Activated naive CD4-positive, alpha-beta T cell treated with anti-CD3 and anti-CD28 coated beads for 36 hours (primary cell): ENCODE results near the gene DIPK1B. TPM values are rescaled to one million over a fixed set of nuclear protein-coding genes. Genes with fewer than 3 reads are reported as not detected.

Source experiments
- CTCF ChIA-PET: fragments of 350-600 bp; sonication (Branson Sonifier 250); formaldehyde crosslinking; loops from one replicate; lab custom pipeline; 2021; ENCODE audit warnings: antibody characterized with exemption; lab: Charles Lee
- DNase-seq: peaks from one replicate; pipeline ENCODE4 v3.0.0-alpha.2; 2020
- H3K27ac Mint-ChIP-seq: one replicate; pipeline ENCODE4 v1.8.0; 2021; ENCODE audit warnings: mild to moderate bottlenecking, mixed read lengths
- H3K27me3 Mint-ChIP-seq: one replicate; pipeline ENCODE4 v1.8.0; 2021; ENCODE audit warnings: low read depth, mixed read lengths
- H3K36me3 Mint-ChIP-seq: one replicate; pipeline ENCODE4 v1.8.0; 2021; ENCODE audit warnings: low read depth, mixed read lengths
- H3K4me1 Mint-ChIP-seq: one replicate; pipeline ENCODE4 v1.8.0; 2021; ENCODE audit warnings: low read depth, mixed read lengths
- H3K4me3 Mint-ChIP-seq: one replicate; pipeline ENCODE4 v1.8.0; 2021; ENCODE audit warnings: mild to moderate bottlenecking, moderate library complexity, mixed read lengths
- H3K9me3 Mint-ChIP-seq: one replicate; pipeline ENCODE4 v1.8.0; 2021; ENCODE audit warnings: mixed read lengths
- intact Hi-C: fragments of 100-400 bp; cut with micrococcal nuclease; formaldehyde crosslinking; loops from one replicate; pipeline ENCODE4 v1.15.1; 2023
- total RNA-seq, 2 experiments: library from RNA; stranded (reverse); gene quantifications; one replicate each; pipeline ENCODE4 v1.2.3, GENCODE V29; 2021

The DIPK1B gene
- total RNA-seq, 2 experiments from 2014 or later = 0.10 TPM; not detected in 1

DNA sequence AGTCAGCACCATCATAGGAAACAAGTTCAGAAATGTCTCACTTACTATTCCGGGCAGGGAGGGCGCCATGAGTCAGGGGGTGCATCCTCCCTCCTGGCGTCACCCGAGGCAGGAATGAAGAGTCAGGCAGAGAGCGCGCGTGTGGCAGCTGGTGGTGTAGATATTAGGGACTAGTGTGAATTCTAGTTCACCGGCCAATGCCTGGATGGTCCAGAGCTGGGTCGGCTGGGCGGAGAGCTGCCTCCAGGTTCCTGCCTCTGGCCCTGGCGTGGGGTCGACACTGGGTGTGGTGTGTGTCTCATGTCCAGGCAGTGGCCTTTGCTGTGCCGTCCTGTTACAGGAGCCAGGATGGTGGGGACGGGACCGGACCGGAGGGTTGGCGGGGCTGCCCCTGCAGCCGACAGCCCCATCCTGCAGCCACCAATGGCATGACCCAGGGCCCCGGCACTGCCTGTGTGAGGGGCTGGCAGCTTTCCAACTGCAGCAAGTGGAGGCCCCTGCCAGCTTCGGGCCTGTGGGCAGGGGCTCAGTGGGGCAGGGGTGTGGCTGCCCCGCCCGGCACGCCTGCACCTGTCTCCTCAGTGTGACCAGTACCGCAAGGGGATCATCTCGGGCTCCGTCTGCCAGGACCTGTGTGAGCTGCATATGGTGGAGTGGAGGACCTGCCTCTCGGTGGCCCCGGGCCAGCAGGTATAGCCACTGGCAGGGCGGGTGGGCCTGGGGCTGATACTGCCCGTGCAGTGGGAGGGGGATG lies 9.1 kb downstream of the DIPK1B start:
- Mint-ChIP-seq H3K4me1 (peaks cover 28% of the 10 kb centered on the region), H3K27ac (no peak overlapping the region), H3K36me3 (peaks cover 28% of the 10 kb centered on the region), H3K4me3 (no peak overlapping the region), H3K27me3 (no peaks in the 10 kb centered on the region), H3K9me3 (no peaks in the 10 kb centered on the region)
- intact Hi-C loops = no loop called here
- CTCF ChIA-PET = interaction anchor here (0.6 kb wide), 1 partner anchor 24 kb away, joined by 3 read pairs; no protein-coding TSS in a partner anchor
- no peak for DNase-seq

DNA sequence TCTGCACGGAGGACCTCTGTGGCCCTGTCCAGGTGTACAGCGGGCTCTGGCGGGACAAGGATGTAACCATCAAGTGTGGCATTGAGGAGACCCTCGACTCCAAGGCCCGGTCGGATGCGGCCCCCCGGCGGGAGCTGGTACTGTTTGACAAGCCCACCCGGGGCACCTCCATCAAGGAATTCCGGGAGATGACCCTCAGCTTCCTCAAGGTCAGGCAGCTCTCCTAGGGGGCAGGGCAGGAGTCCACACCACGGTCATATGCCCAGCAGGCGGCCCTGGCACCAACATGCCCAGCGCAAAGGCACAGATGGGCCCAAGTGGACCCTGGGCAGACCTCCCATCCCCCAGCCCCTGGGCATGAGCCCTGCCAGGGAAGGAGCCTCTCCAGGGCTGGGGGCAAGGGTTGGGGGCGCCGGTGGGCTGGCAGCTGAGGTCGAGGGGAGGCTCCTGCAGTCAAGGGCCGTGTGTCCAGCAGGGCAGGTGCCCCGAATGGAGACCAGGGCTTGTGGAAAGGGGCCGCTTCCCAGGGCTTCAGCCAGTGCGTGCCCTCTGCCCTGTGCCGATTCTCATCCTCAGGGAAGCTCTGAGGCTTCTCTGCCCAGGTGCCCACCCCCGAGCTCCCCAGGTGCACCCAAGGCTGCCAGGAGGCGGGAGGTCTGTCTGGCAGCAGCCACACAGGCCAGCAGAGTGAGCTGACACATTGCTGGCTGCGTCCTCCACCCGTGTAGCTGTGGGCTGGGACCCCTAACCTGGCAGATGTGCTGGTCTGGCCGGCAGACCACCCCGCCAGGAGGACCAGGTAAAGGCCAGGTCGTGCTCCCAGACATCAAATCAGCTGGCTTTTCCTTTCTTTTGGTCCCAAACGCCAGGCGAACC lies 10.0 kb downstream of the DIPK1B start:
- no peaks in the 10 kb centered on the region for H3K9me3 Mint-ChIP-seq
- DNase-seq = no peak
- H3K36me3 Mint-ChIP-seq = peaks cover 34% of the 10 kb centered on the region
- peaks cover 32% of the 10 kb centered on the region for H3K4me1 Mint-ChIP-seq
- no peak overlapping the region for H3K4me3 Mint-ChIP-seq
- H3K27ac Mint-ChIP-seq = no peak overlapping the region
- intact Hi-C loops = no loop called here
- CTCF ChIA-PET = interaction anchor here (0.7 kb wide), 1 partner anchor 8 kb away, joined by 3 read pairs; no protein-coding TSS in a partner anchor
- H3K27me3 Mint-ChIP-seq = no peaks in the 10 kb centered on the region

DNA sequence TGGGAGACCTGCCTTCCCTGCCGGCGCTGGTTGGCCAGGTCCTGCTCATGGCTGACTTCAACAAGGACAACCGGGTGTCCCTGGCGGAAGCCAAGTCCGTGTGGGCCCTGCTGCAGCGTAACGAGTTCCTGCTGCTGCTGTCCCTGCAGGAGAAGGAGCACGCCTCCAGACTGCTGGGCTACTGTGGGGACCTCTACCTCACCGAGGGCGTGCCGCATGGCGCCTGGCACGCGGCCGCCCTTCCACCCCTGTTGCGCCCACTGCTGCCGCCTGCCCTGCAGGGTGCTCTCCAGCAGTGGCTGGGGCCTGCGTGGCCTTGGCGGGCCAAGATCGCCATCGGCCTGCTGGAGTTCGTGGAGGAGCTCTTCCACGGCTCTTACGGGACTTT lies 10.6 kb downstream of the DIPK1B start:
- Mint-ChIP-seq H3K27me3 (no peaks in the 10 kb centered on the region), H3K9me3 (no peaks in the 10 kb centered on the region), H3K27ac (no peak overlapping the region), H3K36me3 (peaks cover 37% of the 10 kb centered on the region), H3K4me3 (no peak overlapping the region), H3K4me1 (peaks cover 32% of the 10 kb centered on the region)
- intact Hi-C loops = no loop called here
- CTCF ChIA-PET = interaction anchor here (0.7 kb wide), 1 partner anchor 9 kb away, joined by 3 read pairs; no protein-coding TSS in a partner anchor
- DNase-seq = no peak

DNA sequence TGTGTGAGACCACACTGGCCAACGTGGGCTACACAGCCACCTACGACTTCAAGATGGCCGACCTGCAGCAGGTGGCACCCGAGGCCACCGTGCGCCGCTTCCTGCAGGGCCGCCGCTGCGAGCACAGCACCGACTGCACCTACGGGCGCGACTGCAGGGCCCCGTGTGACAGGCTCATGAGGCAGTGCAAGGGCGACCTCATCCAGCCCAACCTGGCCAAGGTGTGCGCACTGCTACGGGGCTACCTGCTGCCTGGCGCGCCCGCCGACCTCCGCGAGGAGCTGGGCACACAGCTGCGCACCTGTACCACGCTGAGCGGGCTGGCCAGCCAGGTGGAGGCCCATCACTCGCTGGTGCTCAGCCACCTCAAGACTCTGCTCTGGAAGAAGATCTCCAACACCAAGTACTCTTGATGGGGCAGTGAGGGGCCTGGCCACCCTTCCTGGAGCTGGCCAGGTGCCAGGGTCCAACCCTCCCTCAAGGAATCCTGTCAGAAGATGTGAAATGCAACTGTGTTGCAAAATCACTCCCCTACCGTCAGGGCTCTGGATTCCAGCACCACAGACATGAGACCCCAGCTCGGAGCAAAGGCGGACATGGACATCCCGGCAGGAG lies 11.1 kb downstream of the DIPK1B start:
- Mint-ChIP-seq H3K27ac (no peak overlapping the region), H3K4me3 (no peak overlapping the region), H3K27me3 (no peaks in the 10 kb centered on the region), H3K9me3 (no peaks in the 10 kb centered on the region), H3K36me3 (peaks cover 37% of the 10 kb centered on the region), H3K4me1 (peaks cover 32% of the 10 kb centered on the region)
- DNase-seq = no peak
- intact Hi-C loops = no loop called here
- CTCF ChIA-PET = interaction anchor here (0.7 kb wide), 1 partner anchor 51 kb away, joined by 3 read pairs; no protein-coding TSS in a partner anchor

DNA sequence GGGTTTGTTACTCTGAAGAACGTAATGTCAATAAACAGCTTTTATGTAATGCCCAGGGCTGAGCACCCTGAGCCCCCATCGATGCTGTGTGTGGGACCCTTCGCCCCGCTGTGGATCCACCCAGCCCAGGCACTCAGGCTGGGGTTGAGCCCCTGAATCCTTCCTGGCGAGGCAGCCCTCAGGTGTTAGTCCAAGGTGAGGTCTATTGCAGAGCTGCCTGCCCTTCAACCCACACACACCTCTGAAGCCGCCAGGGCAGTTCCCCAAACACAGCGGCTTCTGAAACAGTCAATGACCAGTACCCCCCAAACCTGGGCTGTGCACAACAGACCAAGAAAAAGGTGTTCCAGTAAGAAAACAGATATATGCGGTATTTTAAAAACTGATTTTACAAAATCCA lies 11.6 kb downstream of the DIPK1B start:
- intact Hi-C loops = no loop called here
- CTCF ChIA-PET = interaction anchor here (0.7 kb wide), 1 partner anchor 51 kb away, joined by 3 read pairs; no protein-coding TSS in a partner anchor
- Mint-ChIP-seq H3K4me1 (peaks cover 32% of the 10 kb centered on the region), H3K9me3 (no peaks in the 10 kb centered on the region), H3K4me3 (no peak overlapping the region), H3K27ac (no peak overlapping the region), H3K27me3 (no peaks in the 10 kb centered on the region), H3K36me3 (peaks cover 37% of the 10 kb centered on the region)
- no peak for DNase-seq

DNA sequence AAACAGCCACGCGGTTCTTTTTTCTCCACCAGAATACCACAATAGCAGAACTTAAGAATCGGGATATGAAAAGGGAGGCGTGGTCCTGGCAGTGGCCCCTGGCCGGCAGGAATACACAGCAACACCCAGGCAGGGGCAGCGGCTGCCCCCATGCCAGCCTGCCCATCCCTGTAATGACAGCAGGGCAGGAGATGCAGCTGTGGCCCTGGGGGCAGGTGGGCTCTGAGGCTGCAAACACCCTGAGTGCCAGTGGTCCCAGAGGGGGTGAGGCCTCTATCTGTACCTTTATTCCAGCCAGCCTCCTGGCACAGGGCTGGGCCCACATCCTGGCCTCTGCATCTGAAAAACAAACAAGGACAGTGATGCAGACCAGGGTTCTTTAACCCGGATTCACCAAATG lies 12.4 kb downstream of the DIPK1B start:
- CTCF ChIA-PET = no interaction called here
- no peak overlapping the region for H3K27ac Mint-ChIP-seq
- H3K9me3 Mint-ChIP-seq = no peaks in the 10 kb centered on the region

DNA sequence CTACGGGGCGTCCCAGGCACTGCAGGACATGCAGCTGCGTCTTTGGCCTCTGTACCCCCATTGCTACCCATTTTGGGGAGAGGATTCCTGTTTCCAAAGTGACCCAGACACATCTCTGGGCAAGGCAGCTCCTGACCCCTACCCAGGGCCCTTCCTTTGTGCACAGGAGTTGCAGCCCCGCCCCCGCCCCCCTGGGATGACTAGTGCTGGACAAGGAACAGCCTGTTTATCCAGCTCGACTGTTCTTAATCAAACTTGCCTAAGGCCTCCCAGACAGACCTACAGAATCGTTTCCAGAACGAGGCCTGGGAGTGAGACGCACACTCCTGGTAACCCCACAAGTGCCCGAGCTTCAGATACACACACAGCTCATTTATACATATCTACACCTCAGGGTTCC lies 13.2 kb downstream of the DIPK1B start:
- CTCF ChIA-PET = interaction anchor here (2.7 kb wide), 1 partner anchor 25 kb away, joined by 9 read pairs; no protein-coding TSS in a partner anchor
- peak overlapping the region; percentile 92 for H3K4me3 Mint-ChIP-seq
- H3K4me1 Mint-ChIP-seq = peaks cover 41% of the 10 kb centered on the region
- H3K27ac Mint-ChIP-seq = no peak overlapping the region
- no peak for DNase-seq
- H3K9me3 Mint-ChIP-seq = no peaks in the 10 kb centered on the region
- peaks cover 37% of the 10 kb centered on the region for H3K36me3 Mint-ChIP-seq
- no peaks in the 10 kb centered on the region for H3K27me3 Mint-ChIP-seq
- intact Hi-C loops = no loop called here

More for the DNA sequence above, 12.4 kb downstream of the DIPK1B start:
- peaks cover 37% of the 10 kb centered on the region for H3K36me3 Mint-ChIP-seq
- DNase-seq = no peak
- H3K4me1 Mint-ChIP-seq = peaks cover 39% of the 10 kb centered on the region
- H3K27me3 Mint-ChIP-seq = no peaks in the 10 kb centered on the region
- no peak overlapping the region for H3K4me3 Mint-ChIP-seq
- intact Hi-C loops = no loop called here

DNA sequence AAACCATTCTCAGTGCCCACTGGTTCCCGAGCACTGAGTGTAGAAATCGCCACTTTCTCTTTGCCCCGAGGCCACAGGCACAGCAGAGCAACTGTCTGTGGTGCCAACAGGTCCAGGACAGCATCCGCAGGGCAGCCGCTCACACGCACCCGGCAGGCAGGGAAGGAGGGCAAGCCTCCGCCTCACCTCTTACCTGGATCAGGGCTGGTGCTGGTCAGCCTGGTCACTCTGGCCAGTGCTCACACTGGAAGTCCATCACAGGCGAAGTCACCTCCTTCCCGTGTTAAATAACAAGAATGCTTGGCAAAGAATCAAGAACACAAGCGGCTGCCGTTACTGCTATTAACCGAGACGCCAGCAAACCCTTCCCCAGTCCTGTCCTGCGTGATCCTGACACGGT lies 13.7 kb downstream of the DIPK1B start:
- no peaks in the 10 kb centered on the region for H3K9me3 Mint-ChIP-seq
- no peaks in the 10 kb centered on the region for H3K27me3 Mint-ChIP-seq
- H3K4me3 Mint-ChIP-seq = peak overlapping the region; percentile 92
- DNase-seq = no peak
- H3K27ac Mint-ChIP-seq = peak overlapping the region; percentile 77
- peaks cover 40% of the 10 kb centered on the region for H3K4me1 Mint-ChIP-seq
- peaks cover 37% of the 10 kb centered on the region for H3K36me3 Mint-ChIP-seq
- CTCF ChIA-PET = interaction anchor here (0.7 to 2.7 kb wide), 4 partner anchors 10 to 176 kb away, joined by 4 to 9 read pairs (median 6); no protein-coding TSS in a partner anchor
- intact Hi-C loops = no loop called here

DNA sequence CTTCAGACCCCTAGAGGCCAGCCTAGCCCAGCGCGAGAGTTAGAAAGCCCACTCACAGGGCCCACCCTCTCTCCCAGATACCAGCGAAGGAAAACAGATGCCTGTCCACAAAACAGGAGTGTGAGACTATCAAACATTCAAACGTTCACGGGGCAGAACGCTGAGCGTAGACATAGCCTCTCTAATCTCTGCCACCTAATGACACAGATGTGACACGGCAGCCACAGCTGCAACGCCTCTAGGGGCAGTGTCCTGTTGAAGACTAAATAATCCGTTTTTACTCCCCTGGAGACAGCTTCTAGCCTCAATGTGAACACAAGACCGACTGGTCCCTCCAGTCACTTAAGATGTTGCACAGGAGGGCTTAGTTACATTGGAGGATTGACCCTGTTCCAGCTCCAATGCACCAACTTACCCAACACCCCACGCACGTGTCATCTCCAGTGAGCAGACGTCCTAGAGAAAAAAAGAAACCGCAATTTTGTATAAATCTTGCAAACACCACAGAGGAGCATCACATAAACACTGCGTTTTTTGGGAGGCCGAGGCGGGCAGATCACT lies 14.3 kb downstream of the DIPK1B start:
- CTCF ChIA-PET = interaction anchor here (0.6 to 2.7 kb wide), 10 partner anchors 10 to 708 kb away, joined by 3 to 9 read pairs (median 4); no protein-coding TSS in a partner anchor
- Mint-ChIP-seq H3K9me3 (no peaks in the 10 kb centered on the region), H3K4me3 (peak overlapping the region; percentile 92), H3K4me1 (peaks cover 41% of the 10 kb centered on the region), H3K27ac (peak overlapping the region; percentile 77), H3K36me3 (peaks cover 35% of the 10 kb centered on the region), H3K27me3 (no peaks in the 10 kb centered on the region)
- intact Hi-C loops = no loop called here
- DNase-seq = peak; percentile 64

DNA sequence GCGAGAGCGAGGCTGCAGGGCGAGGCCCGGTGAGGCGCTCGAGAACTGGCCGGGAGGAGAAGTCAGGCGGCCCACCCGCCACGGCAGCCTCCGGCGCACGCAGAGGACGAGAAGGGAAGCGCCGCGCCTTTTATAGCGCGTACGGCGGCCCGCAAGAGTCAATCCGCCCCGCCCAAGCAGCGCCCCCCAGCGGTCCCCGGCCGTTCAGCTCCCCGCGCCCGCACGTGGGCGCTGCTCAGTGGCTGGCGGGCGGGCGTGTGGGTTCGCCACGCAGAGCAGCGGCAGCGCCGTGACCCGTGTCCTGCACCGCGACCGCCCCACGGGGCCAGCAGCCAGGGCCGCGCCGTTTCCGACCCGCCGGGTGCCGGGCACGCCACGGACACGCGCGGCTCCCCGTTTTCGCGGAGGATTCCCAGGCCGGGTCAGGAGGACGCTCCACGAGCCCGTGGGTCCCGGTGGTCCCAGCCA lies 15.7 kb downstream of the DIPK1B start:
- CTCF ChIA-PET = interaction anchor here (0.7 to 1.6 kb wide), 3 partner anchors 14 to 301 kb away, joined by 4 to 5 read pairs (median 4); no protein-coding TSS in a partner anchor
- Mint-ChIP-seq H3K4me1 (peaks cover 51% of the 10 kb centered on the region), H3K27ac (no peak overlapping the region), H3K4me3 (peak overlapping the region; percentile 92), H3K27me3 (no peaks in the 10 kb centered on the region), H3K9me3 (no peaks in the 10 kb centered on the region), H3K36me3 (peaks cover 35% of the 10 kb centered on the region)
- DNase-seq = peak; percentile 89
- intact Hi-C loops = loop anchor here (1.0 to 2.0 kb wide), 2 partner anchors 27 to 41 kb away; partner anchors contain the start of gene AGPAT2

DNA sequence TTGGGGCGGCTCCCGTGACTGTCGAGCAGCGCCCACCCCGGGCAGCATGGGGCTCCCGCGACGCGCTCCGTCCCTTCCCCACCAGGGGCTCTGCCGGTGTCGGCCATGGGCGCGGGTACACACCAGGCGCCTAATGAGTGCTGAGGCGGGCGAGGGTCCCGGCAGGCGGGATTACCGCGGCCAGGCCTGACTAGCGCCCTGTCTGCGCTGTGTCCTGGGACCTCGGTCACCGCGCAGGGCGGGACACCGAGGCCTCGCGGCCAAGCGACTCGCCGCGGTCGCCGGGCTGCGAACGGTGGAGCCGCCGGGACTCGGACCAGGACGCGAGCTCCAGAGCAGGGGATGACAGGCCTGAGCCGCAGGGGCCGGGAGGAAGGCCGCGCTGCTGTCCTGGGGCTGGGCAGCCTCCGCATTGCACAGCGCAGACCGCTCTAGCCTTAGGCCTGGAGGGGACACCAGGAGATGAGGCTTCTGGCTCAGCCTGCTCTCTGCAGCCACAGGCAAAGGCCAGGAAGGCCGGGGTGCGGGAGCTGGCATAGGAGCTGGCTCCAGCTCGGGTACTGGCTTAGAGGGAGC lies 16.3 kb downstream of the DIPK1B start:
- DNase-seq = no peak
- CTCF ChIA-PET = interaction anchor here (0.7 to 2.0 kb wide), 7 partner anchors 13 to 300 kb away, joined by 3 to 8 read pairs (median 4); no protein-coding TSS in a partner anchor
- Mint-ChIP-seq H3K4me3 (peak overlapping the region; percentile 92), H3K4me1 (peaks cover 49% of the 10 kb centered on the region), H3K36me3 (peaks cover 33% of the 10 kb centered on the region), H3K27ac (no peak overlapping the region), H3K27me3 (no peaks in the 10 kb centered on the region), H3K9me3 (no peaks in the 10 kb centered on the region)
- intact Hi-C loops = loop anchor here (1.0 to 2.0 kb wide), 2 partner anchors 27 to 42 kb away; partner anchors contain the start of gene AGPAT2
